Liver (tissue), 9 donors: Measurements from ENCODE around the gene EYA3. TPM values are rescaled to one million over a fixed set of nuclear protein-coding genes. Genes with fewer than 3 reads are reported as not detected.

Experiments used
- DNase-seq: peaks from one replicate; pipeline ENCODE4 v3.0.0-alpha.2; 2017; ENCODE audit warnings: low spot score
- H3K27ac ChIP-seq, 2 donors: one replicate each; pipeline ENCODE4 v1.7.0; 2013; ENCODE audit warnings: inconsistent platforms in 2 of 2, low read length in 2 of 2, control low read depth in 1 of 2, low read depth in 1 of 2, mild to moderate bottlenecking in 1 of 2
- H3K27me3 ChIP-seq, 4 donors: one replicate each; pipeline versions ENCODE4 v1.6.1 to v1.7.0; 2013; ENCODE audit warnings: low read length in 3 of 4, inconsistent platforms in 1 of 4, mild to moderate bottlenecking in 1 of 4, moderate library complexity in 1 of 4; ENCODE audit not compliant: control insufficient read depth in 4 of 4, insufficient read depth in 4 of 4
- H3K36me3 ChIP-seq, 4 donors: one replicate each; pipeline versions ENCODE4 v1.6.1 to v1.7.0; 2013; ENCODE audit warnings: low read length in 3 of 4, mild to moderate bottlenecking in 3 of 4, low read depth in 1 of 4, moderate library complexity in 1 of 4; ENCODE audit not compliant: control insufficient read depth in 4 of 4, insufficient read depth in 3 of 4
- H3K4me1 ChIP-seq, 4 donors: one replicate each; pipeline versions ENCODE4 v1.6.1 to v1.7.0; 2013; ENCODE audit warnings: low read length in 3 of 4, mild to moderate bottlenecking in 3 of 4, moderate library complexity in 1 of 4; ENCODE audit not compliant: control insufficient read depth in 4 of 4, insufficient read depth in 4 of 4
- H3K4me3 ChIP-seq, 3 donors: one replicate each; pipeline versions ENCODE4 v1.6.1 to v1.7.0; 2013; ENCODE audit warnings: low read length in 3 of 3, control low read depth in 1 of 3, low read depth in 1 of 3, mild to moderate bottlenecking in 1 of 3
- H3K9ac ChIP-seq, 2 donors: one replicate each; pipeline ENCODE4 v1.7.0; 2013; ENCODE audit warnings: low read length in 2 of 2, mild to moderate bottlenecking in 2 of 2, moderate library complexity in 2 of 2, control low read depth in 1 of 2, low read depth in 1 of 2
- H3K9me3 ChIP-seq, 4 donors: one replicate each; pipeline versions ENCODE4 v1.6.1 to v1.7.0; 2013; ENCODE audit warnings: low read length in 3 of 4; ENCODE audit not compliant: control insufficient read depth in 4 of 4
- ATF3 ChIP-seq: IDR thresholded peaks from 2 replicates; pipeline ENCODE4 v1.6.1; 2016; ENCODE audit warnings: antibody characterized with exemption
- CTCF ChIP-seq: fragments of 150-350 bp; IDR thresholded peaks from 2 replicates; pipeline ENCODE4 v1.5.1; 2017; ENCODE audit warnings: improper control_type of control experiment, low read depth, low read length; ENCODE audit not compliant: missing input control
- EGR1 ChIP-seq, 2 donors: IDR thresholded peaks; 2 replicates each; pipeline ENCODE4 v1.6.1; 2016 to 2018; ENCODE audit warnings: antibody characterized with exemption in 2 of 2, low read depth in 2 of 2
- FOXA1 ChIP-seq: IDR thresholded peaks from 2 replicates; pipeline ENCODE4 v1.6.1; 2016; ENCODE audit warnings: antibody characterized with exemption
- FOXA2 ChIP-seq: IDR thresholded peaks from 2 replicates; pipeline ENCODE4 v1.6.1; 2016; ENCODE audit warnings: antibody characterized with exemption
- GABPA ChIP-seq, 2 donors: IDR thresholded peaks in 1 of 2; conservative IDR thresholded peaks in 1 of 2; 2 replicates each; pipeline ENCODE4 v1.6.1; 2016; ENCODE audit warnings: antibody characterized with exemption in 2 of 2, mild to moderate bottlenecking in 1 of 2, moderate library complexity in 1 of 2
- HNF4A ChIP-seq, 2 donors: conservative IDR thresholded peaks; 2 replicates each; pipeline ENCODE4 v1.6.1; 2016; ENCODE audit warnings: antibody characterized with exemption in 2 of 2, mild to moderate bottlenecking in 2 of 2
- HNF4G ChIP-seq: IDR thresholded peaks from 2 replicates; pipeline ENCODE4 v1.6.1; 2016; ENCODE audit warnings: antibody characterized with exemption
- JUND ChIP-seq, 2 donors: IDR thresholded peaks; 2 replicates each; pipeline ENCODE4 v1.6.1; 2016; ENCODE audit warnings: antibody characterized with exemption in 2 of 2
- MAX ChIP-seq: IDR thresholded peaks from 2 replicates; pipeline ENCODE4 v1.6.1; 2016; ENCODE audit warnings: antibody characterized with exemption
- NR2F2 ChIP-seq: IDR thresholded peaks from 2 replicates; pipeline ENCODE4 v1.6.1; 2016; ENCODE audit warnings: antibody characterized with exemption
- RAD21 ChIP-seq, 2 donors: IDR thresholded peaks; 2 replicates each; pipeline ENCODE4 v1.6.1; 2016; ENCODE audit warnings: antibody characterized with exemption in 2 of 2, mild to moderate bottlenecking in 2 of 2
- RXRA ChIP-seq, 2 donors: IDR thresholded peaks; 2 replicates each; pipeline ENCODE4 v1.6.1; 2017 to 2018; ENCODE audit warnings: antibody characterized with exemption in 2 of 2, mild to moderate bottlenecking in 1 of 2
- SP1 ChIP-seq: IDR thresholded peaks from 2 replicates; pipeline ENCODE4 v1.6.1; 2018; ENCODE audit warnings: antibody characterized with exemption, mild to moderate bottlenecking
- TAF1 ChIP-seq: conservative IDR thresholded peaks from 2 replicates; pipeline ENCODE4 v1.6.1; 2016; ENCODE audit warnings: antibody characterized with exemption, mild to moderate bottlenecking
- YY1 ChIP-seq: IDR thresholded peaks from 2 replicates; pipeline ENCODE4 v1.6.1; 2016; ENCODE audit warnings: antibody characterized with exemption, mild to moderate bottlenecking
- ZBTB33 ChIP-seq: IDR thresholded peaks from 2 replicates; pipeline ENCODE4 v1.6.1; 2016; ENCODE audit warnings: antibody characterized with exemption
- WGBS: extraction: QIAGEN DNeasy Blood & Tissue Kit; methylation state at CpG from one replicate; pipeline ENCODE4 v1.1.7; 2013; 5-methylcytosine and 5-hydroxymethylcytosine counted together
- polyA plus RNA-seq, 2 donors: library from polyadenylated mRNA; stranded (reverse) in 1 of 2; unstranded in 1 of 2; fragments of 200-250 nt in 1 of 2; fragments of >200 nt in 1 of 2; fragmentation: Nextera tagmentation in 1 of 2; extraction: Ambion mirVana in 1 of 2; gene quantifications; one replicate each; pipeline versions ENCODE4 v1.2.1 to v1.2.3, GENCODE V29; 2013 to 2015
- total RNA-seq, 2 donors: library from RNA; depleted of rRNA; stranded (reverse); fragments of >200 nt; gene quantifications; one replicate each; pipeline ENCODE4 v1.2.3, GENCODE V29; 2014
- TF ChIP-seq, protein P1 (sequence below): IDR thresholded peaks from 2 replicates; pipeline ENCODE4 v1.6.1; 2016; ENCODE audit warnings: antibody characterized with exemption, mild to moderate bottlenecking
- donor health status: healthy.
- donor health status: healthy.
- donor health status: healthy.
- donor health status: healthy.
- donor health status: healthy.

EYA3 gene
- total and polyA plus RNA-seq, 4 donors, result 3.6 to 12.6 (median 6.0) TPM

- TF ChIP-seq ZBTB33, result no peak
Observed at GRCh38 chr1:28044399-28044798, 44.0 kb downstream of the EYA3 start (continued).

DNA sequence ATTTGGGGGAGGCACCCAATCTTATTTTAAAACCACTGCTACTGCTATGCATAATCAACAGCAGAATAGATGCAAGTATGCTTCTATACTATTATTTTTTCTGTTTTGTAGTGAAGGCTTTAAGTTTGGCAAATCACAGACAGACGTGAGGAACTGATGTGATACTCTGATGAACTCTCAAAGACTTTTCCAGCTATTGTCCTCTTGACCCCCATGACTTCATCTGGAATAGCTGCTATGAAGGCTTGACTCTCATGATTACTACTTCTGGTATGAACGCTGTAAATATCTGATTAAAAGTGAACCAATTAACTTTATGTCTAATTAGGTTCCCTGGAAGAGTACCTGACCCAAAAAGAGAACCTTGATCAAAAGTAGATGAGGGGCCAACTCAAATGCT is 49.1 kb downstream of the EYA3 start:
- no peak overlapping the region for H3K27ac ChIP-seq
- no peak for DNase-seq
- WGBS, result 85% methylated on average over 2 of the region's 2 CpGs
- no peaks in the 10 kb centered on the region for H3K4me1 ChIP-seq
- no peaks in the 10 kb centered on the region for H3K27me3 ChIP-seq
- H3K36me3 ChIP-seq, result peaks cover 0 to 24% (median 19%) of the 10 kb centered on the region in 4 donors
- no peak overlapping the region for H3K4me3 ChIP-seq
- H3K9me3 ChIP-seq, result no peaks in the 10 kb centered on the region
- no peak overlapping the region for H3K9ac ChIP-seq
- TF ChIP-seq JUND (IDR thresholded peaks at IDR 0.05) (no peak), ATF3 (no peak), ZBTB33 (no peak), SP1 (no peak), TAF1 (no peak), CTCF (no peak), HNF4A (conservative IDR thresholded peaks at IDR 0.05) (no peak), FOXA1 (no peak), HNF4G (no peak), GABPA (IDR thresholded peaks at IDR 0.05 in 1 of 2, conservative IDR thresholded peaks at IDR 0.05 in 1 of 2) (no peak), RAD21 (IDR thresholded peaks at IDR 0.05) (no peak), RXRA (IDR thresholded peaks at IDR 0.05) (no peak), FOXA2 (no peak), EGR1 (IDR thresholded peaks at IDR 0.05; ENCODE audit: low read depth in 2 of 2) (no peak), NR2F2 (no peak), MAX (no peak), YY1 (no peak)
- TF ChIP-seq, protein P1, sequence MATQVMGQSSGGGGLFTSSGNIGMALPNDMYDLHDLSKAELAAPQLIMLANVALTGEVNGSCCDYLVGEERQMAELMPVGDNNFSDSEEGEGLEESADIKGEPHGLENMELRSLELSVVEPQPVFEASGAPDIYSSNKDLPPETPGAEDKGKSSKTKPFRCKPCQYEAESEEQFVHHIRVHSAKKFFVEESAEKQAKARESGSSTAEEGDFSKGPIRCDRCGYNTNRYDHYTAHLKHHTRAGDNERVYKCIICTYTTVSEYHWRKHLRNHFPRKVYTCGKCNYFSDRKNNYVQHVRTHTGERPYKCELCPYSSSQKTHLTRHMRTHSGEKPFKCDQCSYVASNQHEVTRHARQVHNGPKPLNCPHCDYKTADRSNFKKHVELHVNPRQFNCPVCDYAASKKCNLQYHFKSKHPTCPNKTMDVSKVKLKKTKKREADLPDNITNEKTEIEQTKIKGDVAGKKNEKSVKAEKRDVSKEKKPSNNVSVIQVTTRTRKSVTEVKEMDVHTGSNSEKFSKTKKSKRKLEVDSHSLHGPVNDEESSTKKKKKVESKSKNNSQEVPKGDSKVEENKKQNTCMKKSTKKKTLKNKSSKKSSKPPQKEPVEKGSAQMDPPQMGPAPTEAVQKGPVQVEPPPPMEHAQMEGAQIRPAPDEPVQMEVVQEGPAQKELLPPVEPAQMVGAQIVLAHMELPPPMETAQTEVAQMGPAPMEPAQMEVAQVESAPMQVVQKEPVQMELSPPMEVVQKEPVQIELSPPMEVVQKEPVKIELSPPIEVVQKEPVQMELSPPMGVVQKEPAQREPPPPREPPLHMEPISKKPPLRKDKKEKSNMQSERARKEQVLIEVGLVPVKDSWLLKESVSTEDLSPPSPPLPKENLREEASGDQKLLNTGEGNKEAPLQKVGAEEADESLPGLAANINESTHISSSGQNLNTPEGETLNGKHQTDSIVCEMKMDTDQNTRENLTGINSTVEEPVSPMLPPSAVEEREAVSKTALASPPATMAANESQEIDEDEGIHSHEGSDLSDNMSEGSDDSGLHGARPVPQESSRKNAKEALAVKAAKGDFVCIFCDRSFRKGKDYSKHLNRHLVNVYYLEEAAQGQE, result no peak
